Loucy (cell line): ENCODE measurements around the gene DLGAP1.

Experiments
- H2AFZ ChIP-seq: fragments of 200-600 bp; sonication (generic); 2 replicates; pipeline ENCODE4 v1.6.0; 2016; ENCODE audit warnings: antibody characterized with exemption, mild to moderate bottlenecking, low read length, moderate library complexity
- H3F3A ChIP-seq: fragments of 200-600 bp; 2 replicates; pipeline ENCODE4 v1.6.0; 2016; ENCODE audit warnings: antibody characterized with exemption, low read depth, mild to moderate bottlenecking
- H3K27me3 ChIP-seq: fragments of 200-600 bp; sonication (generic); 2 replicates; pipeline ENCODE4 v1.6.1; 2014; ENCODE audit warnings: low read length, mild to moderate bottlenecking; ENCODE audit not compliant: insufficient read depth, poor library complexity, severe bottlenecking
- H3K36me3 ChIP-seq: fragments of 200-600 bp; sonication (generic); 2 replicates; pipeline ENCODE4 v1.6.1; 2016; ENCODE audit warnings: low read length; ENCODE audit not compliant: insufficient read depth
- H3K4me1 ChIP-seq: fragments of 200-600 bp; sonication (generic); 2 replicates; pipeline ENCODE4 v1.5.1; 2014; ENCODE audit warnings: low read length, mild to moderate bottlenecking; ENCODE audit not compliant: insufficient read depth, poor library complexity, severe bottlenecking
- H3K4me2 ChIP-seq: fragments of 200-600 bp; sonication (generic); 2 replicates; pipeline ENCODE4 v1.6.0; 2014; ENCODE audit warnings: antibody characterized with exemption, low read length, low read depth, mild to moderate bottlenecking; ENCODE audit not compliant: poor library complexity, severe bottlenecking
- H3K4me3 ChIP-seq: fragments of 200-600 bp; sonication (generic); 2 replicates; pipeline ENCODE4 v1.5.1; 2014; ENCODE audit warnings: low read length, mild to moderate bottlenecking, mixed read lengths; ENCODE audit not compliant: poor library complexity, severe bottlenecking
- H3K79me2 ChIP-seq: fragments of 200-600 bp; sonication (generic); 2 replicates; pipeline ENCODE4 v1.6.1; 2014; ENCODE audit warnings: low read length; ENCODE audit not compliant: insufficient read depth
- H3K9ac ChIP-seq: fragments of 200-600 bp; sonication (generic); 2 replicates; pipeline ENCODE4 v1.6.0; 2014; ENCODE audit warnings: mild to moderate bottlenecking, low read depth, low read length, moderate library complexity; ENCODE audit not compliant: poor library complexity, severe bottlenecking
- H3K9me2 ChIP-seq: fragments of 200-600 bp; sonication (generic); replicated peaks from 2 replicates; pipeline ENCODE4 v1.6.1; 2016; ENCODE audit warnings: low read depth, low read length, mixed read lengths
- H3K9me3 ChIP-seq: fragments of 200-600 bp; sonication (generic); 2 replicates; pipeline ENCODE4 v1.6.1; 2014; ENCODE audit warnings: mild to moderate bottlenecking, antibody characterized with exemption, low read length, low read depth; ENCODE audit not compliant: insufficient read depth
- H4K20me1 ChIP-seq: fragments of 200-600 bp; sonication (generic); 2 replicates; pipeline ENCODE4 v1.6.0; 2014; ENCODE audit warnings: antibody characterized with exemption, low read length, mild to moderate bottlenecking; ENCODE audit not compliant: insufficient read depth, poor library complexity, severe bottlenecking
- EZH2phosphoT487 ChIP-seq: fragments of 200-600 bp; IDR thresholded peaks from 2 replicates; pipeline ENCODE4 v1.6.1; 2018; ENCODE audit warnings: antibody characterized with exemption, mild to moderate bottlenecking, moderate library complexity, borderline replicate concordance
- TF ChIP-seq, protein P1 (sequence below): fragments of 200-600 bp; sonication (generic); conservative IDR thresholded peaks from 2 replicates; pipeline ENCODE4 v1.5.1; 2014; ENCODE audit warnings: mild to moderate bottlenecking, antibody characterized with exemption, low read length

The DLGAP1 gene

DNA sequence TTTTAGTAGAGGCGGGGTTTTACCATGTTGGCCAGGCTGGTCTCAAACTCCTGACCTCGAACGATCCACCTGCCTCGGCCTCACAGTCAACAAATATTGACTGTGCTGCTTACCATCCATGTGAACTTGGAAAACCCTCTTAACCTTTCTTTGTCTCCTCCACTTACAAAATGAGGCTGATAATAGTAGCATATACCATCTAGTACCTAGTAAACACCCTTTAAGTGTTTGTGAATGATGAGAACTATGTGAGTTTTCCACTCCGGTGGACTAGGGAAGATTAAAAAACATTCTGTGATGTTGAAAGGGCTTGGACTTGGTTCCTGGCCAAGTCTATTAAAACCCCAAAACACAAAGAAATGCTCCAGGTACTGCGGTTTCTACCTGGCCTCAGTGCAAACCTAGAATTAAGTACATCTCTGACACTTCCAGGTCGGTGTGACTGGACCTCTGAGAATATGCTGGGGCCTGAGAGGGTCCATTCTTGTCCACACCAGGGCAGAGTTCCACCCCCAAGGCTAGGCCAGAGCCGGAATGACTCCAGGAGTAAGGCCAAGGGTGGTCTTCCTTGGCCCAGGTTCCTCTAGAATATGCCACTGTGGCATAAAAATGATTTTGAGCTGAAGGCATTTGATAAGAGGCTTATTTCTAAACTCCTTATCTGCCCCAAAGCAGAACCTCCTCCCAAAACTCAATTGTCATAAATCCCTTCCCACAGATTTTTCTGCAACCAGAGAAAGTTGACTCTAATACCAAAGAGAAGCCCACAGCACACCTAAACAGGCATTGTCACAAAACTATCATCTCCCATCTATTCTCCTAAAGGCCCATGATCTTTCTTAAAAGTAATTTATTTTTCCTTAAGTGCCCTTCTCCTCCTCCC, 787.6 kb downstream of the DLGAP1 start:
- TF ChIP-seq, protein P1, sequence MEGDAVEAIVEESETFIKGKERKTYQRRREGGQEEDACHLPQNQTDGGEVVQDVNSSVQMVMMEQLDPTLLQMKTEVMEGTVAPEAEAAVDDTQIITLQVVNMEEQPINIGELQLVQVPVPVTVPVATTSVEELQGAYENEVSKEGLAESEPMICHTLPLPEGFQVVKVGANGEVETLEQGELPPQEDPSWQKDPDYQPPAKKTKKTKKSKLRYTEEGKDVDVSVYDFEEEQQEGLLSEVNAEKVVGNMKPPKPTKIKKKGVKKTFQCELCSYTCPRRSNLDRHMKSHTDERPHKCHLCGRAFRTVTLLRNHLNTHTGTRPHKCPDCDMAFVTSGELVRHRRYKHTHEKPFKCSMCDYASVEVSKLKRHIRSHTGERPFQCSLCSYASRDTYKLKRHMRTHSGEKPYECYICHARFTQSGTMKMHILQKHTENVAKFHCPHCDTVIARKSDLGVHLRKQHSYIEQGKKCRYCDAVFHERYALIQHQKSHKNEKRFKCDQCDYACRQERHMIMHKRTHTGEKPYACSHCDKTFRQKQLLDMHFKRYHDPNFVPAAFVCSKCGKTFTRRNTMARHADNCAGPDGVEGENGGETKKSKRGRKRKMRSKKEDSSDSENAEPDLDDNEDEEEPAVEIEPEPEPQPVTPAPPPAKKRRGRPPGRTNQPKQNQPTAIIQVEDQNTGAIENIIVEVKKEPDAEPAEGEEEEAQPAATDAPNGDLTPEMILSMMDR, result no peak
- no peak for TF ChIP-seq EZH2phosphoT487
- no peaks in the 10 kb centered on the region for H3K36me3 ChIP-seq

DNA sequence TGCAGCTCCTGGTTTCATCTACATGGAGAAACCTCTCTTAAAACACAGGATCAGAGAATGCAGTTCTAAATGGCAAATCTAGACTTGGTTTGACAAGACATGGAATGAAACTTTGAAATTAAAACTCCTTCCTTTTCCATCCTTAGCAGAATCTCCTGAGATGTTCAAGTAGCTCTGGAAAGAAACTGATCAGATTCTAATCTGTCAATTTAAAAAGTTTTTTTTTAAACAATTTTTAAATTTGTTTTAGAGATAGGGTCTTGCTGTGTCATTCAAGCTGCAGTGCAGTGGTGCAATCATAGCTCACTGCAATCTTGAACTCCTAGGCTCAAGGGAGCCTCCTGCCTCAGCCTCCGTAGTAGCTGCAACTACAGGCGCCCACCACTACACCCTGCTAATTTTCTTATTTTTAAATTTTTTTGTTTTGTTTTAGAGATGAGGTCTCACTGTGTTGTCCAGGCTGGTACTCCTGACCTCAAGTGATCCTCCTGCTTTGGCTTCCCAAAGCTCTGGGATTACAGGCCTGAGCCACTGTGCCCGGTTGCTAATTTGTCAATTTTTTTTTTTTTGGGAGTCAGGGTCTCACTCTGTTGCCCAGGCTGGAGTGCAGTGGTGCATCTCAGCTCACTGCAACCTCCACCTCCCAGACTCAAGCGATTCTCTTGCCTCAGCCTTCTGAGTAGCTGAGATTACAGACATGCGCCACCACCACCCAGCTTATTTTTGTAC, 788.4 kb downstream of the DLGAP1 start:
- Histone ChIP-seq H4K20me1 (no peaks in the 10 kb centered on the region), H3K36me3 (no peaks in the 10 kb centered on the region), H2AFZ (no peak overlapping the region), H3K9me3 (no peaks in the 10 kb centered on the region), H3K4me2 (no peak overlapping the region), H3F3A (no peaks in the 10 kb centered on the region), H3K9ac (no peak overlapping the region), H3K4me3 (no peak overlapping the region), H3K9me2 (no peaks in the 10 kb centered on the region), H3K4me1 (peaks cover 3% of the 10 kb centered on the region), H3K79me2 (no peaks in the 10 kb centered on the region), H3K27me3 (no peaks in the 10 kb centered on the region)
- TF ChIP-seq, protein P1, result no peak
- TF ChIP-seq EZH2phosphoT487, result no peak

More for the DNA sequence above, 787.6 kb downstream of the DLGAP1 start:
- Histone ChIP-seq H4K20me1 (no peaks in the 10 kb centered on the region), H3K9me2 (no peaks in the 10 kb centered on the region), H3K27me3 (no peaks in the 10 kb centered on the region), H2AFZ (no peak overlapping the region), H3F3A (no peaks in the 10 kb centered on the region), H3K9ac (no peak overlapping the region), H3K9me3 (no peaks in the 10 kb centered on the region), H3K4me3 (no peak overlapping the region), H3K4me2 (no peak overlapping the region), H3K4me1 (peaks cover 3% of the 10 kb centered on the region), H3K79me2 (no peaks in the 10 kb centered on the region)

DNA sequence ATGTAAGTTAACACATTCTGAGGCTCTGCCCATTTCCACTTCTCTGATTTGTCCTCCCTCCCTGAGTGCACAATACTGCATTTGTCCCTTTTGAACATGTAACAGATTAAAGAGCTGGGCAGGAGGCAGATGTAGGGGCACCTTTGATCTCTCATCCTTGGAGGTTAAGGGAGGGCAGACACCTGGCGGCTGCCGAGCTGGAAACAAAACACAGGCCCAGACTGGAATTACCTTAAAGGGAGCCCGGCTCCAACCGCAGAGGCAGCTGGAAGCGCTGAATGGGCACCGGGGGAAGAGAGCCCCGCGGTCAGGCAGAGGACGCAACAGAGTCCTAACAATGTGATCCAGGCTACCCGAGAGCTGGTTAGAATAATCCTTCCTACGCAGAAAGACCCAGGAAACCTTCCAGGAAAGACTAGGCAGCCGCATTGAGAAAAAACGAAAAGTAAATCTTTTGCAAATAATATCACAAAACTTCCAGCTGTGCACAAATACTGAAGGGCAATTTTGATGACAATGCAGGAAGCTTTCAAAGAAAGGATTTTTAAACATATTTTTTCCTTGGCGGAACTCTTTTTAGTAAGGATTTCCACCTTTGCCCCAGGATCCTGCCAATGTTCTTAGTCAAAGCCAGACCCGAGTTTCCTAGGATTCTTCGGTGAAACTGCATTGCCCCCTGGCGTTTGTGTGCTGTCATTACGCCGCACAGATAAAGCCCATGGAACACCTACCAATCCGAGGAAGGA, 789.2 kb downstream of the DLGAP1 start:
- H4K20me1 ChIP-seq, result no peaks in the 10 kb centered on the region
- TF ChIP-seq EZH2phosphoT487, result no peak
- TF ChIP-seq, protein P1, result peak; percentile 95
- H3F3A ChIP-seq, result no peaks in the 10 kb centered on the region
- H3K4me1 ChIP-seq, result peaks cover 3% of the 10 kb centered on the region
- peak overlapping the region; percentile 58 for H3K4me2 ChIP-seq
- H3K9ac ChIP-seq, result no peak overlapping the region
- H2AFZ ChIP-seq, result peak overlapping the region; percentile 88
- no peaks in the 10 kb centered on the region for H3K9me2 ChIP-seq
- H3K9me3 ChIP-seq, result no peaks in the 10 kb centered on the region
- H3K4me3 ChIP-seq, result peak overlapping the region; percentile 45
- H3K79me2 ChIP-seq, result no peaks in the 10 kb centered on the region
- H3K27me3 ChIP-seq, result no peaks in the 10 kb centered on the region
- no peaks in the 10 kb centered on the region for H3K36me3 ChIP-seq
